Measurements from ENCODE around the gene RNF2.
"Not testable (repeated sequence)": the region's sequence is repeated elsewhere in the genome, so short reads cannot be mapped to it uniquely, and the experiment has no call there.

- not testable (repeated sequence) for TF ChIP-seq CTCF (IDR thresholded peaks at IDR 0.05); ZFX (IDR thresholded peaks at IDR 0.05; ENCODE audit: borderline replicate concordance)
Observed at GRCh38 chr1:185065006-185065405, 19.6 kb downstream of the RNF2 start.

All from 22Rv1 (cell line).